Measurements from ENCODE around the gene GMPPB. TPM values are rescaled to one million over a fixed set of nuclear protein-coding genes. Genes with fewer than 3 reads are reported as not detected.

Gene GMPPB
- total and polyA plus RNA-seq, 7 donors: 9.3 to 30.7 (median 12.5) TPM

GRCh38 chr3:49727154-49727923 is 3.6 kb upstream of the GMPPB start:
- Histone ChIP-seq H3K4me3 (no peak overlapping the region), H3K27ac (no peak overlapping the region), H3K36me3 (ENCODE audit: insufficient read depth in 1 of 2, low read depth in 1 of 2) (peaks cover 5 to 64% of the 10 kb centered on the region in 2 donors), H3K27me3 (ENCODE audit: insufficient read depth in 3 of 3, low read length in 2 of 3) (no peaks in the 10 kb centered on the region), H3K9me3 (no peaks in the 10 kb centered on the region), H3K4me1 (peaks cover 20% of the 10 kb centered on the region)
- DNase-seq (no peak), ATAC-seq (no peak)
- 87 to 92% (median 87%) methylated on average over 19 of the region's 19 CpGs for WGBS, 3 donors
- no peak for TF ChIP-seq CTCF (IDR thresholded peaks at IDR 0.05)
- intact Hi-C loops (cut with DNase I): no loop called here

GRCh38 chr3:49725906-49726681 is 2.3 kb upstream of the GMPPB start:
- no peaks in the 10 kb centered on the region for H3K9me3 ChIP-seq
- peaks cover 20% of the 10 kb centered on the region for H3K4me1 ChIP-seq
- intact Hi-C loops (cut with DNase I): no loop called here
- DNase-seq (no peak), ATAC-seq (no peak)
- WGBS, 3 donors: 77 to 79% (median 77%) methylated on average over 11 of the region's 11 CpGs
- H3K27me3 ChIP-seq (ENCODE audit: insufficient read depth in 3 of 3, low read length in 2 of 3): no peaks in the 10 kb centered on the region
- H3K36me3 ChIP-seq (ENCODE audit: insufficient read depth in 1 of 2, low read depth in 1 of 2): peaks cover 5 to 64% of the 10 kb centered on the region in 2 donors
- no peak overlapping the region for H3K4me3 ChIP-seq
- no peak for TF ChIP-seq CTCF (IDR thresholded peaks at IDR 0.05)
- H3K27ac ChIP-seq: peak overlapping the region; percentile 16

GRCh38 chr3:49724586-49724985 is 835 bp upstream of the GMPPB start:
- Histone ChIP-seq H3K4me1 (peaks cover 24% of the 10 kb centered on the region), H3K4me3 (peak overlapping the region; percentile 83), H3K27ac (peak overlapping the region; percentile 94), H3K27me3 (ENCODE audit: insufficient read depth in 3 of 3, low read length in 2 of 3) (no peaks in the 10 kb centered on the region), H3K36me3 (ENCODE audit: insufficient read depth in 1 of 2, low read depth in 1 of 2) (peaks cover 2 to 57% of the 10 kb centered on the region in 2 donors), H3K9me3 (no peaks in the 10 kb centered on the region)
- 15 to 23% (median 22%) methylated on average over 6 of the region's 6 CpGs for WGBS, 3 donors
- ATAC-seq (no peak), DNase-seq (peak in 1 of 2 donors; percentile 64)
- TF ChIP-seq CTCF (IDR thresholded peaks at IDR 0.05): no peak
- intact Hi-C loops (cut with DNase I): no loop called here

- no peaks in the 10 kb centered on the region for H3K9me3 ChIP-seq
- TF ChIP-seq CTCF (IDR thresholded peaks at IDR 0.05): no peak
- peaks cover 2 to 60% of the 10 kb centered on the region in 2 donors for H3K36me3 ChIP-seq (ENCODE audit: insufficient read depth in 1 of 2, low read depth in 1 of 2)
- H3K27ac ChIP-seq: peak overlapping the region; percentile 94
- 0% methylated on average over 13 to 20 of the region's 20 CpGs for WGBS, 3 donors
- ATAC-seq (peak; percentile 39 to 57 (median 52)), DNase-seq (peak; percentile 68 to 84)
- H3K27me3 ChIP-seq (ENCODE audit: insufficient read depth in 3 of 3, low read length in 2 of 3): no peaks in the 10 kb centered on the region
- H3K4me1 ChIP-seq: peaks cover 36% of the 10 kb centered on the region
- peak overlapping the region; percentile 83 for H3K4me3 ChIP-seq
- intact Hi-C loops (cut with DNase I): no loop called here
Observed at GRCh38 chr3:49723296-49723627, 489 bp downstream of the GMPPB start.

Data from psoas muscle (tissue), 8 donors.